ENCODE data around the gene ATP11A.

GRCh38 chr13:112916296-112916695, 226.5 kb downstream of the ATP11A start:
- no peak for TF ChIP-seq CTCF (IDR thresholded peaks at IDR 0.05)
- TF ChIP-seq POLR2A (IDR thresholded peaks at IDR 0.05), result no peak
